Activated naive CD4-positive, alpha-beta T cell treated with anti-CD3 and anti-CD28 coated beads for 36 hours (primary cell): ENCODE measurements around the gene NOD2. TPM values are rescaled to one million over a fixed set of nuclear protein-coding genes. Genes with fewer than 3 reads are reported as not detected.
A peak's percentile ranks its signal among the peaks of the same experiment; 100 is the strongest.

ENCODE experiments used
- CTCF ChIA-PET: fragments of 350-600 bp; sonication (Branson Sonifier 250); formaldehyde crosslinking; loops from one replicate; lab custom pipeline; 2021; ENCODE audit warnings: antibody characterized with exemption; lab: Charles Lee
- DNase-seq: peaks from one replicate; pipeline ENCODE4 v3.0.0-alpha.2; 2020
- H3K27ac Mint-ChIP-seq: one replicate; pipeline ENCODE4 v1.8.0; 2021; ENCODE audit warnings: mild to moderate bottlenecking, mixed read lengths
- H3K27me3 Mint-ChIP-seq: one replicate; pipeline ENCODE4 v1.8.0; 2021; ENCODE audit warnings: low read depth, mixed read lengths
- H3K36me3 Mint-ChIP-seq: one replicate; pipeline ENCODE4 v1.8.0; 2021; ENCODE audit warnings: low read depth, mixed read lengths
- H3K4me1 Mint-ChIP-seq: one replicate; pipeline ENCODE4 v1.8.0; 2021; ENCODE audit warnings: low read depth, mixed read lengths
- H3K4me3 Mint-ChIP-seq: one replicate; pipeline ENCODE4 v1.8.0; 2021; ENCODE audit warnings: mild to moderate bottlenecking, moderate library complexity, mixed read lengths
- H3K9me3 Mint-ChIP-seq: one replicate; pipeline ENCODE4 v1.8.0; 2021; ENCODE audit warnings: mixed read lengths
- intact Hi-C: fragments of 100-400 bp; cut with micrococcal nuclease; formaldehyde crosslinking; loops from one replicate; pipeline ENCODE4 v1.15.1; 2023
- total RNA-seq, 2 experiments: library from RNA; stranded (reverse); gene quantifications; one replicate each; pipeline ENCODE4 v1.2.3, GENCODE V29; 2021

Gene NOD2
- total RNA-seq, 2 experiments from 2014 or later, result 1.2 to 1.7 TPM

- Mint-ChIP-seq H3K9me3 (peaks cover 2% of the 10 kb centered on the region), H3K4me3 (no peak overlapping the region), H3K27me3 (no peaks in the 10 kb centered on the region), H3K36me3 (peaks cover 22% of the 10 kb centered on the region), H3K27ac (peak overlapping the region; percentile 47), H3K4me1 (peaks cover 84% of the 10 kb centered on the region)
- CTCF ChIA-PET, result no interaction called here
- no peak for DNase-seq
- intact Hi-C loops, result no loop called here
These were observed 67.9 kb downstream of the NOD2 start for GRCh38 chr16:50761267-50761666.

- peaks cover 30% of the 10 kb centered on the region for H3K36me3 Mint-ChIP-seq
- CTCF ChIA-PET, result interaction anchor here (0.7 to 1.6 kb wide), 6 partner anchors 44 to 97 kb away, joined by 3 to 6 read pairs (median 4); no protein-coding TSS in a partner anchor
- no peaks in the 10 kb centered on the region for H3K27me3 Mint-ChIP-seq
- H3K27ac Mint-ChIP-seq, result no peak overlapping the region
- no peak overlapping the region for H3K4me3 Mint-ChIP-seq
- H3K4me1 Mint-ChIP-seq, result peaks cover 83% of the 10 kb centered on the region
- peaks cover 6% of the 10 kb centered on the region for H3K9me3 Mint-ChIP-seq
- no peak for DNase-seq
- intact Hi-C loops, result no loop called here
These were observed 68.8 kb downstream of the NOD2 start for GRCh38 chr16:50762241-50762640.

- Mint-ChIP-seq H3K4me1 (peaks cover 84% of the 10 kb centered on the region), H3K9me3 (peaks cover 6% of the 10 kb centered on the region), H3K4me3 (no peak overlapping the region), H3K27me3 (no peaks in the 10 kb centered on the region), H3K36me3 (peaks cover 26% of the 10 kb centered on the region), H3K27ac (peak overlapping the region; percentile 51)
- CTCF ChIA-PET, result interaction anchor here (0.9 to 1.6 kb wide), 3 partner anchors 43 to 98 kb away, joined by 3 to 6 read pairs (median 3); no protein-coding TSS in a partner anchor
- intact Hi-C loops, result no loop called here
- no peak for DNase-seq
These were observed 69.8 kb downstream of the NOD2 start for GRCh38 chr16:50763211-50763610.

- CTCF ChIA-PET, result interaction anchor here (0.6 to 4.0 kb wide), 10 partner anchors 8 to 291 kb away, joined by 3 to 17 read pairs (median 6); no protein-coding TSS in a partner anchor
- peaks cover 89% of the 10 kb centered on the region for H3K4me1 Mint-ChIP-seq
- H3K27me3 Mint-ChIP-seq, result no peaks in the 10 kb centered on the region
- peaks cover 9% of the 10 kb centered on the region for H3K9me3 Mint-ChIP-seq
- DNase-seq, result peak; percentile 23
- peak overlapping the region; percentile 79 for H3K27ac Mint-ChIP-seq
- H3K4me3 Mint-ChIP-seq, result peak overlapping the region; percentile 14
- intact Hi-C loops, result loop anchor here (1.0 to 5.0 kb wide), 9 partner anchors 9 to 608 kb away; no protein-coding TSS in a partner anchor
- peaks cover 32% of the 10 kb centered on the region for H3K36me3 Mint-ChIP-seq
These were observed 71.9 kb downstream of the NOD2 start for GRCh38 chr16:50765260-50765659.

GRCh38 chr16:50765861-50766260 is 72.5 kb downstream of the NOD2 start:
- Mint-ChIP-seq H3K9me3 (peaks cover 9% of the 10 kb centered on the region), H3K4me3 (peak overlapping the region; percentile 14), H3K27ac (peak overlapping the region; percentile 79), H3K36me3 (peaks cover 32% of the 10 kb centered on the region), H3K27me3 (no peaks in the 10 kb centered on the region), H3K4me1 (peaks cover 87% of the 10 kb centered on the region)
- CTCF ChIA-PET, result interaction anchor here (0.6 to 4.0 kb wide), 10 partner anchors 9 to 292 kb away, joined by 3 to 17 read pairs (median 6); no protein-coding TSS in a partner anchor
- intact Hi-C loops, result loop anchor here (1.0 to 5.0 kb wide), 9 partner anchors 10 to 609 kb away; no protein-coding TSS in a partner anchor
- no peak for DNase-seq

- no peak overlapping the region for H3K27ac Mint-ChIP-seq
- H3K36me3 Mint-ChIP-seq, result peaks cover 32% of the 10 kb centered on the region
- intact Hi-C loops, result loop anchor here (5.0 kb wide), 1 partner anchor 610 kb away; no protein-coding TSS in a partner anchor
- no peak overlapping the region for H3K4me3 Mint-ChIP-seq
- peaks cover 85% of the 10 kb centered on the region for H3K4me1 Mint-ChIP-seq
- no peaks in the 10 kb centered on the region for H3K27me3 Mint-ChIP-seq
- CTCF ChIA-PET, result interaction anchor here (0.7 to 4.0 kb wide), 3 partner anchors 10 to 39 kb away, joined by 5 to 17 read pairs (median 6); no protein-coding TSS in a partner anchor
- peaks cover 9% of the 10 kb centered on the region for H3K9me3 Mint-ChIP-seq
- DNase-seq, result no peak
These were observed 73.8 kb downstream of the NOD2 start for GRCh38 chr16:50767197-50767596.

GRCh38 chr16:50771366-50771765 is 78.0 kb downstream of the NOD2 start:
- CTCF ChIA-PET, result interaction anchor here (1.3 to 1.7 kb wide), 2 partner anchors 30 to 100 kb away, joined by 3 to 4 read pairs; partner anchors contain the start of gene CYLD
- intact Hi-C loops, result no loop called here
- DNase-seq, result no peak
- Mint-ChIP-seq H3K9me3 (peaks cover 10% of the 10 kb centered on the region), H3K36me3 (peaks cover 31% of the 10 kb centered on the region), H3K4me3 (no peak overlapping the region), H3K27me3 (no peaks in the 10 kb centered on the region), H3K4me1 (peaks cover 75% of the 10 kb centered on the region), H3K27ac (no peak overlapping the region)

- Mint-ChIP-seq H3K9me3 (peaks cover 7% of the 10 kb centered on the region), H3K4me1 (peaks cover 70% of the 10 kb centered on the region), H3K4me3 (no peak overlapping the region), H3K27ac (no peak overlapping the region), H3K36me3 (peaks cover 24% of the 10 kb centered on the region), H3K27me3 (no peaks in the 10 kb centered on the region)
- CTCF ChIA-PET, result interaction anchor here (1.3 to 1.7 kb wide), 3 partner anchors 30 to 107 kb away, joined by 4 to 7 read pairs (median 6); no protein-coding TSS in a partner anchor
- intact Hi-C loops, result no loop called here
- DNase-seq, result no peak
These were observed 81.0 kb downstream of the NOD2 start for GRCh38 chr16:50774405-50774804.

- Mint-ChIP-seq H3K27me3 (no peaks in the 10 kb centered on the region), H3K27ac (no peak overlapping the region), H3K4me1 (peaks cover 70% of the 10 kb centered on the region), H3K36me3 (peaks cover 25% of the 10 kb centered on the region), H3K9me3 (peaks cover 5% of the 10 kb centered on the region), H3K4me3 (no peak overlapping the region)
- intact Hi-C loops, result no loop called here
- no peak for DNase-seq
- CTCF ChIA-PET, result no interaction called here
These were observed 81.6 kb downstream of the NOD2 start for GRCh38 chr16:50774960-50775359.

- Mint-ChIP-seq H3K27ac (no peak overlapping the region), H3K27me3 (no peaks in the 10 kb centered on the region), H3K9me3 (peaks cover 5% of the 10 kb centered on the region), H3K4me3 (no peak overlapping the region), H3K4me1 (peaks cover 70% of the 10 kb centered on the region), H3K36me3 (peaks cover 28% of the 10 kb centered on the region)
- intact Hi-C loops, result no loop called here
- peak; percentile 27 for DNase-seq
- CTCF ChIA-PET, result interaction anchor here (1.0 to 2.3 kb wide), 5 partner anchors 9 to 110 kb away, joined by 3 to 17 read pairs (median 8); partner anchors contain the start of gene SNX20
These were observed 82.6 kb downstream of the NOD2 start for GRCh38 chr16:50776037-50776436.

- H3K36me3 Mint-ChIP-seq, result peaks cover 34% of the 10 kb centered on the region
- H3K27me3 Mint-ChIP-seq, result no peaks in the 10 kb centered on the region
- DNase-seq, result peak; percentile 37
- H3K4me3 Mint-ChIP-seq, result no peak overlapping the region
- peaks cover 66% of the 10 kb centered on the region for H3K4me1 Mint-ChIP-seq
- H3K27ac Mint-ChIP-seq, result peak overlapping the region; percentile 72
- intact Hi-C loops, result loop anchor here (1.0 kb wide), 1 partner anchor 13 kb away; no protein-coding TSS in a partner anchor
- CTCF ChIA-PET, result interaction anchor here (0.6 to 3.5 kb wide), 5 partner anchors 23 to 254 kb away, joined by 3 to 20 read pairs (median 3); no protein-coding TSS in a partner anchor
- H3K9me3 Mint-ChIP-seq, result no peaks in the 10 kb centered on the region
These were observed 85.1 kb downstream of the NOD2 start for GRCh38 chr16:50778284-50779163.

GRCh38 chr16:50781043-50781442 is 87.6 kb downstream of the NOD2 start:
- H3K9me3 Mint-ChIP-seq, result no peaks in the 10 kb centered on the region
- CTCF ChIA-PET, result interaction anchor here (1.0 to 3.5 kb wide), 8 partner anchors 13 to 116 kb away, joined by 3 to 20 read pairs (median 5); no protein-coding TSS in a partner anchor
- H3K27me3 Mint-ChIP-seq, result no peaks in the 10 kb centered on the region
- intact Hi-C loops, result loop anchor here (5.0 kb wide), 3 partner anchors 34 to 194 kb away; no protein-coding TSS in a partner anchor
- peak overlapping the region; percentile 70 for H3K27ac Mint-ChIP-seq
- H3K36me3 Mint-ChIP-seq, result peaks cover 38% of the 10 kb centered on the region
- peak overlapping the region; percentile 18 for H3K4me3 Mint-ChIP-seq
- peak; percentile 48 for DNase-seq
- H3K4me1 Mint-ChIP-seq, result peaks cover 51% of the 10 kb centered on the region
